ENCODE data around the gene BBX.
"Not testable (repeated sequence)": the region's sequence is repeated elsewhere in the genome, so short reads cannot be mapped to it uniquely, and the experiment has no call there.

Gene BBX

GRCh38 chr3:107824822-107825371, 302.1 kb downstream of the BBX start:
- no peak for DNase-seq

GRCh38 chr3:107825556-107825955, 302.8 kb downstream of the BBX start:
- DNase-seq, result no peak
- TF ChIP-seq GATA1 (IDR thresholded peaks at IDR 0.05; ENCODE audit: low read depth, low read length), result no peak
- TF ChIP-seq POLR2A (IDR thresholded peaks at IDR 0.05; ENCODE audit: low read length), result no peak

More at GRCh38 chr3:107824822-107825371, 302.1 kb downstream of the BBX start:
- TF ChIP-seq GATA1 (IDR thresholded peaks at IDR 0.05; ENCODE audit: low read depth, low read length) (no peak), POLR2A (IDR thresholded peaks at IDR 0.05; ENCODE audit: low read length) (no peak)

- no peak for DNase-seq
- TF ChIP-seq POLR2A (IDR thresholded peaks at IDR 0.05; ENCODE audit: low read length) (no peak), GATA1 (IDR thresholded peaks at IDR 0.05; ENCODE audit: low read depth, low read length) (no peak)
Observed at GRCh38 chr3:107826727-107827126, 304.0 kb downstream of the BBX start.

GRCh38 chr3:107829185-107829584, 306.4 kb downstream of the BBX start:
- TF ChIP-seq POLR2A (IDR thresholded peaks at IDR 0.05; ENCODE audit: low read length), result no peak
- TF ChIP-seq GATA1 (IDR thresholded peaks at IDR 0.05; ENCODE audit: low read depth, low read length), result no peak
- DNase-seq, result no peak

GRCh38 chr3:107831590-107831989, 308.8 kb downstream of the BBX start:
- no peak for TF ChIP-seq POLR2A (IDR thresholded peaks at IDR 0.05; ENCODE audit: low read length)

GRCh38 chr3:107833043-107833442, 310.3 kb downstream of the BBX start:
- DNase-seq, result no peak
- TF ChIP-seq GATA1 (IDR thresholded peaks at IDR 0.05; ENCODE audit: low read depth, low read length) (no peak), POLR2A (IDR thresholded peaks at IDR 0.05; ENCODE audit: low read length) (no peak)

More at GRCh38 chr3:107831590-107831989, 308.8 kb downstream of the BBX start:
- DNase-seq, result no peak

- no peak for TF ChIP-seq GATA1 (IDR thresholded peaks at IDR 0.05; ENCODE audit: low read depth, low read length)
- TF ChIP-seq POLR2A (IDR thresholded peaks at IDR 0.05; ENCODE audit: low read length), result no peak
- no peak for DNase-seq
Observed at GRCh38 chr3:107833722-107834416, 311.1 kb downstream of the BBX start.

- DNase-seq, result not testable (repeated sequence)
Observed at GRCh38 chr3:107835001-107835400, 312.2 kb downstream of the BBX start.

GRCh38 chr3:107837895-107838612, 315.3 kb downstream of the BBX start:
- peak; percentile 51 to 79 for DNase-seq
- no peak for TF ChIP-seq GATA1 (IDR thresholded peaks at IDR 0.05; ENCODE audit: low read depth, low read length)
- no peak for TF ChIP-seq POLR2A (IDR thresholded peaks at IDR 0.05; ENCODE audit: low read length)

GRCh38 chr3:107841831-107842230, 319.1 kb downstream of the BBX start:
- TF ChIP-seq GATA1 (IDR thresholded peaks at IDR 0.05; ENCODE audit: low read depth, low read length) (no peak), POLR2A (IDR thresholded peaks at IDR 0.05; ENCODE audit: low read length) (no peak)
- no peak for DNase-seq

GRCh38 chr3:107842940-107843339, 320.2 kb downstream of the BBX start:
- TF ChIP-seq GATA1 (IDR thresholded peaks at IDR 0.05; ENCODE audit: low read depth, low read length) (no peak), POLR2A (IDR thresholded peaks at IDR 0.05; ENCODE audit: low read length) (no peak)
- no peak for DNase-seq

- no peak for TF ChIP-seq GATA1 (IDR thresholded peaks at IDR 0.05; ENCODE audit: low read depth, low read length)
- no peak for TF ChIP-seq POLR2A (IDR thresholded peaks at IDR 0.05; ENCODE audit: low read length)
- no peak for DNase-seq
Observed at GRCh38 chr3:107845380-107846278, 322.9 kb downstream of the BBX start.

- TF ChIP-seq POLR2A (IDR thresholded peaks at IDR 0.05; ENCODE audit: low read length) (no peak), GATA1 (IDR thresholded peaks at IDR 0.05; ENCODE audit: low read depth, low read length) (no peak)
- DNase-seq, result peak; percentile 52 to 68
Observed at GRCh38 chr3:107846279-107846852, 323.6 kb downstream of the BBX start.
